HG02852 (cell line): Measurements from ENCODE around the gene IQGAP2.
"Not testable (repeated sequence)": the region's sequence is repeated elsewhere in the genome, so short reads cannot be mapped to it uniquely, and the experiment has no call there.

Source experiments
- ATAC-seq: cut with Tn5 transposase; IDR thresholded peaks from one replicate; pipeline ENCODE4 v1.9.1; 2021; ENCODE audit warnings: mild to moderate bottlenecking, moderate library complexity; ENCODE audit not compliant: unreplicated experiment

The IQGAP2 gene, protein sequence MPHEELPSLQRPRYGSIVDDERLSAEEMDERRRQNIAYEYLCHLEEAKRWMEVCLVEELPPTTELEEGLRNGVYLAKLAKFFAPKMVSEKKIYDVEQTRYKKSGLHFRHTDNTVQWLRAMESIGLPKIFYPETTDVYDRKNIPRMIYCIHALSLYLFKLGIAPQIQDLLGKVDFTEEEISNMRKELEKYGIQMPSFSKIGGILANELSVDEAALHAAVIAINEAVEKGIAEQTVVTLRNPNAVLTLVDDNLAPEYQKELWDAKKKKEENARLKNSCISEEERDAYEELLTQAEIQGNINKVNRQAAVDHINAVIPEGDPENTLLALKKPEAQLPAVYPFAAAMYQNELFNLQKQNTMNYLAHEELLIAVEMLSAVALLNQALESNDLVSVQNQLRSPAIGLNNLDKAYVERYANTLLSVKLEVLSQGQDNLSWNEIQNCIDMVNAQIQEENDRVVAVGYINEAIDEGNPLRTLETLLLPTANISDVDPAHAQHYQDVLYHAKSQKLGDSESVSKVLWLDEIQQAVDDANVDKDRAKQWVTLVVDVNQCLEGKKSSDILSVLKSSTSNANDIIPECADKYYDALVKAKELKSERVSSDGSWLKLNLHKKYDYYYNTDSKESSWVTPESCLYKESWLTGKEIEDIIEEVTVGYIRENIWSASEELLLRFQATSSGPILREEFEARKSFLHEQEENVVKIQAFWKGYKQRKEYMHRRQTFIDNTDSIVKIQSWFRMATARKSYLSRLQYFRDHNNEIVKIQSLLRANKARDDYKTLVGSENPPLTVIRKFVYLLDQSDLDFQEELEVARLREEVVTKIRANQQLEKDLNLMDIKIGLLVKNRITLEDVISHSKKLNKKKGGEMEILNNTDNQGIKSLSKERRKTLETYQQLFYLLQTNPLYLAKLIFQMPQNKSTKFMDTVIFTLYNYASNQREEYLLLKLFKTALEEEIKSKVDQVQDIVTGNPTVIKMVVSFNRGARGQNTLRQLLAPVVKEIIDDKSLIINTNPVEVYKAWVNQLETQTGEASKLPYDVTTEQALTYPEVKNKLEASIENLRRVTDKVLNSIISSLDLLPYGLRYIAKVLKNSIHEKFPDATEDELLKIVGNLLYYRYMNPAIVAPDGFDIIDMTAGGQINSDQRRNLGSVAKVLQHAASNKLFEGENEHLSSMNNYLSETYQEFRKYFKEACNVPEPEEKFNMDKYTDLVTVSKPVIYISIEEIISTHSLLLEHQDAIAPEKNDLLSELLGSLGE (N-terminal part only)

DNA sequence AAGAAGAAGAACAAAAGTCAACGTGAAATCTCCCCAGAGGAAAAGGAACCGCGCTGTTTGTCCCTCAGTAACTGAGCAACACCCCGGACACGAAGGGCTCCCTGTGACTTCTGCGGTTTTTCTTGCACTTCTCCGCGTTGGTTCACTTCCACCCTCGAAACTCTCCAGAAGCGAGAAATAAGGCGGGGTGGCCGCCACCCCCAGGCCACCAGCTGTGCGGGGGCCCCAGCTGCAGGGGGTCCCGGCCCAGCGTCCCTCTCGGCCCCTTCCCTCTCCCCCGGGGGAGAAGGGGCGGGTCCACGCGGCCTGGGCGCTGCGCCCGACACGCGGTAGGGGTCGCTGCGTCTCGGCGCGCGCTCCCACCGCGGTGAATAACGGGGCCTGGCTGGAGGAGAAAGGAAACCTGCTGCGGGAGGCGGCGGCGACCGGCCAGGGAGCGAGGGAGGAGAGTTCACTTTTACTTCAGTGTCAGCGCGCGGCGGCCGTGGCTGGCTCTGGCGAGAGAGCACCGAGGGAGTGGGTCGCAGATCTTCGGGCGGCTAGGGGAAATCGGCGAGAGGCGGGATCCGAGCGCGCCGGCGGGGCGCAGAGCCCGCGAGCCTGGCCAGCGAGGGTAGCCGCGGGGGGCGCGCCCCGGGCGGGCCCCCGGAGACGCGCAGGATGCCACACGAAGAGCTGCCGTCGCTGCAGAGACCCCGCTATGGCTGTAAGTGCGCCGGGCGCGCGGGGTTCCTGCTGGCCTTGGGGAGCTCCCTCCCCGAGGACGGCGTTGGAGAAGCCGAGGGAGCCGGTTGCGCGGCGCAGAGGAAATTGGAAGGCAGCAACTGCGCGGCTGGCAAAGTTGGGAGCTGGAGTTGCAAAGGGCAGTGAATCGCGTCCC, at the start of gene IQGAP2:
IQGAP2 (plus strand) TSS at position 400 of the 880 bp plus-strand sequence; CDS start at position 661, 261 bp downstream.
- ATAC-seq, result peak; percentile 52

DNA sequence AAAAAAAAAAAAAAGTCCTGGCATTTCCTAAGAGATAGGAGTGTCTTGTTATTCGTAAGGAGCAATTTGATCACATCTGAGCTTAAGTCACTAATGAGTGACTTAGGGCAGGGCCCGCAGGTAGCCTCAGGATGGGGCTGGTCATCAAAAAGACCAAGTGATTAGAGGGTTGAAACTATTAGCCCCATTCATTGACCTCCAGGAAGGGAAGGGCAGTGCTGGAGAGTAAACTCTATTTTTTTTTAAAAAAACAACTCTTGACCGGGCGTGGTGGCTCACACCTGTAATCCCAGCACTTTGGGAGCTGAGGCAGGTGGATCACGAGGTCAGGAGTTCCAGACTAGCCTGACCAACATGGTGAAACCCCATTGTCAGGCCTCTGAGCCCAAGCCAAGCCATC, 46.2 kb upstream of the IQGAP2 start:
- no peak for ATAC-seq

DNA sequence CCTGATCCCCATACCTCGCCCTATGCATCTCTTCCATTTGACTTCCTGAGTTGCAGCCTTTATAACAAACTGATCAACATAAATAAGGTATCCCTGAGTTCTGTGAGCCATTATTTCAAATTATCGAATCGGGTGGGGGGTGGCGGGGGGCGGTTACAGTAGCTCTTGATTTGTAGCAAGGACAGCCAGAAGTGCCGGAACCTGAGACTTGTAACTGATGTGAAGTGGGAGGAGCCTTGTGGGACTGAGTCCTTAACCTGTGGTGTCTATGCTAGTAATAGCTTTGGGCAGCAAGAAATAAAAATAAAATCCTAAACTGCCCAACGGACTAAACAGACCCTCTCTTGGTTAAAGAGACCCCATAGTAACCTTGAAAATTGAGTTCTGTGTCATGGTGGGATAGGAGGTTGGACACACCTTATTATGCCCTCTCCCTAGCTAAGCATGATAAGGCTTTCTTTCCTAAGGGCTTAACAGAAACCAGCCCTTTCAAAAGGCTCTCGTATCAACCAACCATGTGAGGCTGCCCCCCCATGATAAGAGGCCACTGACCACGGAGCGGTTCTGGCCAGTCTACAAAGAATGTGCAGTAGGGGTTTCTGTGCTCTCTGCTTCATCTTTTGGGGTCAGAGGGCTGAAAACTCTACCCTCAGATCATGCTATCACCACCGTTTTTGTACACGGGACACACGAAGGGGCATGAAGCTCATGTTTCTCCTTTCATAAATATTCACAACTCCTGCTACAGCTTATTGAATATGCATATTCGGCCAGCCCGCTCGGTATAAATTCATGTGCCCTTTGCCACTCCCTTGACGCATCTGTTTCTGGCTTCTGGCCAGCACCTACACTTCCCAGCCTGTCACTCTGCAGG, 39.5 kb upstream of the IQGAP2 start:
- ATAC-seq, result no peak

DNA sequence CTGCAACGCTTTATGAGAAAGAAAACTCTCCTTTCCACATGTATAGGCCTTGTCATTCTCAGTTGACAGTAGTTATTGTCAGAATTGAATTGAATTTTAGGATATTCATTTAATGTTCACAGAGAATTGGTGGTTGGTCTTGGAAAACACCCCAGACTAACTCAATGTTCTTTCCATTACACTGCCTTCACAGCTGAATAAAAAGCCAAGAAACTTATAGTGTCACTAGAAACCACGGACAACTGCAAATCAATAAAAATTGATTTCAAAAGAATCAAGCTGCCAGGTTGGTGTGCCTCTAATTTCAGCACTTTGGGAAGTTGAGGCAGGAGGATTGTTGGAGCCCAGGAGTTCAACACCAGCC, 38.9 kb upstream of the IQGAP2 start:
- no peak for ATAC-seq

DNA sequence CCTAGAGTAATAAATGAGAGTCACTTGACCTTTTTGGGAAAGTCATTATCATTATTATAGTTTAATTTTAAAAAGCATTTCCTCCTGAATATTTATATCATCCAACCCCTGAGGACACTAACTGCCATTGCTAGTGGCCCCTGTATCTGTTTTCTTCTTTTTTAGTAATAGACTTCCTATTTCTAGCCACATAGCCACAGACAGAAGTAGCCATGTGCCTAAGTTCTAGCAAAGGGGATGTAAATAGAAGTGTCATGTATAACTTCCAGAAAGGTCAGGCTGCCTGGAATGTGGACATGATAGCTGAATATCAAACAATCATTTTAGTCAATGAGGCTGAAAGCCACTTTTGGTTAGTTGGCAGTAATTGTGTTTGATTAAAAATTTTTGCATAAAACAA, 37.5 kb upstream of the IQGAP2 start:
- no peak for ATAC-seq

DNA sequence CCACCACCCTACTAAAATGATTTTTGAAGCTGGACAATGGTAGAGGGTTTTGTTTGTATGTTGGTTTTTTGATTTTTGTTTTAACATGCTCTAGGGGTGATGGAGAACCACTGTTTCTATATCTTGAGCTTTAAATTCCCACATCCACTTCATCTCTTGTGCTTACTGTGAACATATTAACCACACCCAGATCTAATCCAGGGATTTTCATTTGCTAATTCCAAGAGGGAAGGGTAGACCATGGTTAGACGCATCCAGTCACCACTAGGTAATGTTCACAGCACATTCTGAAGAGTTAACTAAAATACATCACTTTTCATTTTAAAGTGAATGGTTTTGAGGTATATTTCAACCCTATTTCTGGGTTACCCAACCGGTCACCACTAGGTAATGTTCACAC, 36.5 kb upstream of the IQGAP2 start:
- ATAC-seq, result no peak

DNA sequence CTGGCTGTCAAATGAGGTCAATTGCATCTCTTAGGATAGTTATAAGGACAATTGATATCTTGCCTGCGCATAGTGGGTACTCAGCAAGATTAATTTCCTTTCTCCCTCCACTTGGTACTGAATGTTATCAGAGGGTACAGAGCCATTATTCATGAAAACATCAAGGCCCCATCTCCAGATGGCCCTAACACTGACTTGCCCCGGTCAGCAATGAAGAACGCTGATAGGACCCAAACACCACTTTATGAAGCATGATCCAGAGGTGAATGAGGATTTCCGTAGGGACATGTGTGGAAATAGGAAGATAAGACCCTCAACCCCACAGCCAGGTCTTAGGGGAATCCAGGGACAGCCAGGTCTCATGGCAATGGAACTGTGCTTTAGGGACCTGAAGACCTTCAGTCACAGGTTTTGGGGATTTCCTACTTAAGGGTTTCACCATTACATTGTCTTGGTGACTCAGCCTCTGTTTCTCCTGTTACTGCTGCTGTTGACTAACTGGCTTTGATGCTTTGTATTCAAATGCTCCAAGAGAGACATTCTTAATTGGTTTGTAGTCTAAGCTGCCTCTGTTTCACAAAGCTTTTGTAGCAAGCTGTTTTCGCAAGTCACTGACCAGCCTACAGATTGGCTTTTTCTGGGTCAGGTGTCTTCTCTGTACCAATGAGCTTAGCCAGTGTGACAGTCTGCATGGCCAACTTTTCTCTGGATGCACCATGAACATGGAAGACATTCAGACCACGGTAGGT, 35.3 kb upstream of the IQGAP2 start:
- peak; percentile 62 for ATAC-seq

DNA sequence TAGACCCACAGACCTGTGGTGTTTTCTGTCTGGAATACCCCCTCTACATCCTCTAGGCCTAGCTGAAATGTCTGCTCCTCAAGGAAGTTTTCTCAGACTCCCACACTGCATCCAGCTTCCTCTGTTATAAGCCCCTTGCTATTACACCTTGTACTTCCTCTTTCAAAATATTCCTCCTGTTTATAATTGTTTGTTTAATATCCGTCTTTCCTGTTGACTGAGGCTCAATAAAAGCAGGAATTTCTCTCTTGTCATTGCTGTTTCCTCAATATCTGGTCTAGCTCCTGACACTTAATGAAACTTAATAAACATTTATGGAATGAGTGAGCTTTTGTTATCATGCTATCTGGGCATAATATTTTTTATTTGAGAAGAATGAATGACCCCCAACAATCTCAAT, 34.1 kb upstream of the IQGAP2 start:
- ATAC-seq, result no peak

DNA sequence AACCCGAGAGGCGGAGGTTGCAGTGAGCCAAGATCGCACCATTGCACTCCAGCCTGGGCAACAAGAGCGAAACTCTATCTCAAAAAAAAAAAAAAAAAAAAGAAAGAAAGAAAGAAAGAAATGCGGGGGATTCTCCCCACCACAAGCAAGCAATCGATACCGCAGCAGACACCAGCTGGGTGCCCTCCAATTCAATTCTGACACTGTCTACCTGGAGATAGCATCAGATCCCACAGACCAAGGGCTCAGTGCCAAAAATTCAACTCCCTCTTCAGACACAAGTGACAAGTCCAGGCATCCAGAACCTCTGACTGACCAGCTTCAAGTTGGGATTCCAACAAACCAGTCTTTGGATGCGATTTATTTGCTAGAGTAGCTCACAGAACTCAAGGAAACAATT, 33.4 kb upstream of the IQGAP2 start:
- not testable (repeated sequence) for ATAC-seq

DNA sequence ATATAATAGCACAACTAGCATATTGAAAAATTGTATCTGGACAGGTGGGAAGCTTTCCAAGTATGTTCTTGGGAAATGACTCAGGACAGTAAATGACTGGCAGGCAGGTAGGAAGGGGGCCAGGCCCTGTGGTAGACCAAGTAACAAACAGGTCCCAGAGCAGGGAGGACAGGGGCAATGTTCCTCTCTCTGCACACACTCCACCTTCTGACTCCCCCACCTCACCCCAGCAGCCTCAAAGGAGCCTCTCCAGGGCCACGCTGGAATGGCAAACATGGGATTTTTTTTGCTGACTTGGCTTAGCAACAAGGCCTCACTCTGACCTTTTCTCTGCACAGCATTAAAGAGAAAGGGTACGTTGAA, 31.1 kb upstream of the IQGAP2 start:
- no peak for ATAC-seq

DNA sequence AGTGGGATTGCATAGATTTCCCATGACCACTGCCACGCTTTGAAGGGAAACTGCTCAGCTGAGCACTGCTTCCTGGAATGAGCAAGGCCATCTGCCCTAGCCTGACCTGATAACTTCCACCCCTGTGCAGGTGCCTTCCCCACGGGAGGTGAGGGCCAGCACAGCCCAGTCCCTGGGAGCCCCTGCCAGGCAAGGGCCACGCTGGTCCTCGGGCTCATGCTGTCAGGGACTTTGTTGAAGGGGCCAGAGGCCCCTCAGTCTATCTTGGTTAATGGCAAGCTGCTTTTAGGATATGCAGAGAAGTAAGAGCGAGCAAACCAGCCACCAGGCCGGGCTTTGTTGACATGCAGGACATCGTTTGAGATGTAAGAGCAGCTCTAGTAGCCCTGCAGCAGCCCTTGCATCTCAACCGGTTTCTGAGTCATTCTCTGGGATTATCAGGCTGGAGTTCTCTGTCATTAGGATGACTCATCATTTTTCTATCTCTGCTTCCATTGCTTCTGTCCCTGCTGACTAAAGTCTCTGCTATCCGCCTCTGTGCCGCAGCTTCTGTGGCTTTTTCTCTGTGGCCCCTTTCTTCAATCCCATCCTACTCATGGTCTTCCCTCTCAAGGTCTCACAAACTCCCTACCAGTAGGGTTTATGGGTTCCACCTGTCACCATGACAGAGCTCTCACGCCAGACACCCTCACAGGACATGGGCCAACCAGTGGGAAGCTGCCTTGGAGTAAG, 30.6 kb upstream of the IQGAP2 start:
- no peak for ATAC-seq

DNA sequence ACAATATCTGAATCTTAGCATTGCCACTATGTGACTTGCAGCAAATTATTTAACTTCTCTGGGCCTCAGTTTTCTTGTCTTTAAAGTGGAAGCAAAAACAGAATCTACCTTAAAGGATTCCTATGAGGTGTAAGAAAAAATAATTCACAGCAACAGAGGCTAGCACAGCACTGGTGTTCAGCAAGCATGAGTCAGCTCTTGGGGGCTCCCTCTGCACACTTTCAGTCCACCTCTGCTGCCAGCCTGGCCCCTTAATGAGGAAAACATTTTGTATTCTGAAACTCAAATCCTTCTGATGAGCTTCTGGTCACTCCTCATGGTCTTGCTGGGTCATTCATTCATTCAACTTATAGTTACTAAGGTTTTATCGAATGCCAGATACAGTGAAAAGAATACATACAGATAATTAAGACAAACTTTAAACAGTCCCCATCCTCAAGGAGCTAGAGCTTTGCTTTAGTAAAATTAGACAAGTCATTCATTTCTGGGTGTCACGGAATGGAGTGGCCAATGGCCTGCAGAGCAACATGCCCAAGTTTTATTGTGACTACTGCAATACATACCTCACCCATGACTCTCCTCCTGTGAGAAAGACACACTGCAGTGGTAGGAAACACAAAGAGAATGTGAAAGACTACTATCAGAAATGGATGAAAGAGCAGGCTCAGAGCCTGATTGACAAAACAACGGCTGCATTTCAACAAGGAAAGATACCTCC, 26.8 kb upstream of the IQGAP2 start:
- ATAC-seq, result no peak

DNA sequence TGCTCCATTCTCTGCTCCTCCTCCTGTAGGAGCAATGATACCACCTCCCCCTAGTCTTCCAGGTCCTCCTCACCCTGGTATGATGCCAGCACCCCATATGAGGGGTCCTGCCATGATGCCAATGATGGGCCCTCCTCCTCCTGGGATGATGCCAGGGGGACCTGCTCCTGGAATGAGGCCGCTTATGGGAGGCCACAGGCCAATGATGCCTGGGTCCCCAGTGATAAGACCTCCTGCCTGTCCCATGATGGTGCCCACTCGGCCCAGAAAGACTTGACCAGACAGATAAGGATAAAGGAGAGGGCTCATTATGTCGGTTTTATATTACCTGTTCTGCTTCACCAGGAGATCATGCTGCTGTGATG, 26.2 kb upstream of the IQGAP2 start:
- no peak for ATAC-seq

DNA sequence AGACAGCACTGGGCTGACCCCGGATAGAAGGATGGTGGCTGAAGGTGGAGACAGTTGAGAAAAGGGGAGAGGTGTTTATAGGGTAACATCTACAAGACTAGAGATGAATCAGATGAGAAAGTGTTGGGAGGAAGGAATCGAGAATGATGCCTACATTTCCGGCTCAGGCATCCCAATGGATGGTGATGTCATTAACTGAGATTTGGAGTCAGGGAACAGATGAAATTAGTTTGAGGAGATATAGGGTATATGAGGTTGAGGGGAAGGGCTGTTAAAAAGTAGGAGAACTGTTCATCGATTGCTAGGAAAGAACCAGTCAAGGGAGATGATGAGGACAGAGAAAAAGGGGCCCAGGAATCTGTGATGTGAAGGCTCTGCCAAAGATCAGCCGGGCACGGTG, 24.7 kb upstream of the IQGAP2 start:
- no peak for ATAC-seq

DNA sequence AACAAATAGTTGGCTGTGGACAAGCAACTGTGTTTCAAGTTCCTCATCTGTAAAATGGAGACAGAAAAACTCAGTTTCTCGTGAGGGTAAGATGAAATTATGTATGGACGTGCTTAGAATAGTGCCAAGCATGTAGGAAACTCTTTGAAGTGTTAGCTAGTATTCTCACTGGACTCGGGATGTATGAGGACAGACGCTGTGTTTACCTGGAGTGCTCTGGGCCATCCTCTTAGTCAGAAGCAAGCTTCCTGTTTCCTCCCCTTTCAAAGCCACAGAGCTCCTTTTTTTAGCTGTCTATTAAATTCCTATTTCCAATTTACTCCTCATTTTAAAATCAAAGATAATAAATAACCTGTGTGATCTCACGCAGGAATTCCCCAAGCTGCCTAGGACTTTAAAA, 23.8 kb upstream of the IQGAP2 start:
- no peak for ATAC-seq

DNA sequence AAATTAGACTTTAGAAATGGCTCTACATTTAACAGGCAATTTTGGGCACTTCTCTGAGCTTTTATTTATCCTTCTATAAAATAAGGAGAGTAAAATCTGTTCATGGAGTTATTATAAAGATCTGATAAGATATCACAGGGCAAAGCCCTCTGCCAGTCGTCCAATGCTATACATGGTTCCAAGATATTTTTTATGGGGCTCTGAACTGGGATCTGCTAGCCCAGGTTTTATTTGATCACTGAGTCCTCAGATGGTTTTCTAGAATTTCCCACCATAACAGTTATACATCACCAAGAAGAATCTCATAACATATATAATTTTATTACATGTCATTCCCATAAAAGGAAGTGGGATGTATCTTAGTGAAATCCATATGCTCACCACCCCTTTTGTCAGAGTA, 23.2 kb upstream of the IQGAP2 start:
- no peak for ATAC-seq

DNA sequence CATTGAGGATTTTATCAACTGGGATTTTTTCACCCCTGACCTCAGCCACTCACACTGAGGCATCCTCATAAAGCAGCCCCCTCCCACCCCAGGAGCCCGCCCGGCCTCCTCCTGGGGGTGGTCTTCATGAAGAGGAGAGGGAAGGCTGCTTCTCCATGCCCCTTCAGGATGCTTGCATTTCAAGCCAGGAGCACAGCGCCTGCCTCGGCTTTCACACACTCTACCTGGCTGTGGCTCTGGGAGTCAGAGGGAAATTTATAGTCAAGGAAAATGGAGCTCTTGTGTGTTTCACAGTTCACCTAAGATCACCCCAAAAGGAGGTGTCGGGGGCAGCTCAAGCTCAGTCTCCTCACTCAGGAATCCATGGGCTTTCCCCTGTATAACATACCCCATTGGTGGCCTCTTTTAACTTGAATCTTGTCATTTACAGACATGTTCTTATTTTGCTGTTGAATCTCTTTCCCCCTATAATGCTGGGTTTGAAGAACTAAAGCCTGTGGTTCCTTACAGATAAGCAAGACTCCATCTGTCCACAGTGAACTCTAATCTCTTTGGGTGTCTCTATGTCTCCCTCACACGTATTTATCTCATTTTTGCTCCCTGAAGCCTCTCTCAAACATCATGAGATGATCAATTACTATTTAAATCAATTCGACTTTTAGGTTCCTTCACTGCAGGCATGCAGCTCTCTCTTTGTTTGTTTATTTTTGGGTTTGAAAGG, 22.6 kb upstream of the IQGAP2 start:
- no peak for ATAC-seq
